ENCODE results near the gene PHACTR1. TPM values are rescaled to one million over a fixed set of nuclear protein-coding genes. Genes with fewer than 3 reads are reported as not detected.

Gene PHACTR1
- total and polyA plus RNA-seq, 9 of the 15 experiments (the other 6 are each of a cell fraction or from before 2014, with no cell fraction given): 11.5 to 32.6 (median 22.0) TPM

DNA sequence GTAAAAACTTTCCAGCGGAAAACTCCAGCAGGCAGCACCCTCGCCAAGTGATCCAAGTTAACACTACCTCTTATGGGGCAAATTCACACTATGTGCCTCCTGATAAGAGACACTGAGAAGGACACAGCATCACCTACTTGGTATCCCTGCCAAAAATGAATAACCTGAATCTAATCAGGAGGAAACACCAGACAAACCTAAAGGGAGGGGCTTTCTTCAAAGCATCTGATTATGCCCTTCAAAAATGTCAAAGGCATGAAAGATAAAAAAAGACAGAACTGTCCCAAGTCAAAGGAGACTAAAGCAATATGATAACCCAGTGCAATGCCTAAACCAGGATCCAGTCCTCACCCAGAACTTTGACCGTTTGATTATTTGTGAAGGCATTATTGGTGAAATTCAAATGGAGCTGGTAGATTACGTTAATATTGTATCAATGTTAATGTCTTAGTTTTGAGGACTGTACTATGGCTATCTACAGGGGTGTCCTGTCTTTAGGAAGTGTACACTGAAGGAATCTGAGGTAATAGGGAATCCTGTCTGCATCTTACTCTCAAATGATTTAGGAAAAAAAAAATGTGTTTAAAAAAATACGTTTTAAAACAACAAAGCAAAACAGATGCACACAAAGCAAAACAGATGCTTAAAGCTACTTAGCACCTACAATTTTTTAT, 603.5 kb downstream of the PHACTR1 start (continued):
- TF ChIP-seq ZFPM2 (CRISPR knock-in tag; IDR thresholded peaks at IDR 0.05) (no peak), MTF1 (CRISPR knock-in tag; IDR thresholded peaks at IDR 0.05; ENCODE audit: borderline replicate concordance) (no peak), DNMT1 (IDR thresholded peaks at IDR 0.05) (no peak), CHCHD3 (CRISPR knock-in tag; IDR thresholded peaks at IDR 0.05) (no peak), KLF1 (tag; IDR thresholded peaks at IDR 0.05) (no peak), MTA1 (IDR thresholded peaks at IDR 0.05; ENCODE audit: borderline replicate concordance) (peak; percentile 79), RB1 (IDR thresholded peaks at IDR 0.05; ENCODE audit: low read depth) (0 out of 2 replicates have a peak, but pooled peaks have one; percentile 35), SIX5 (IDR thresholded peaks at IDR 0.05; ENCODE audit: borderline replicate concordance in 1 of 2, insufficient read depth in 1 of 2, low read depth in 1 of 2, low read length in 2 of 2) (no peak), PTBP1 (IDR thresholded peaks at IDR 0.05; ENCODE audit: low read depth, low read length) (no peak), TCF7 (IDR thresholded peaks at IDR 0.05; ENCODE audit: borderline replicate concordance) (peak; percentile 73; the same call in 1 of the 2 replicates), SPI1 (IDR thresholded peaks at IDR 0.05; ENCODE audit: borderline replicate concordance, low read depth, low read length) (no peak), RFX1 (IDR thresholded peaks at IDR 0.05) (no peak), ZNF589 (CRISPR knock-in tag; IDR thresholded peaks at IDR 0.05; ENCODE audit: low read depth) (no peak), SOX6 (IDR thresholded peaks at IDR 0.05) (peak; percentile 83), MYNN (IDR thresholded peaks at IDR 0.05) (peak; percentile 74), MYNN (CRISPR knock-in tag; IDR thresholded peaks at IDR 0.05) (no peak), FOXM1 (IDR thresholded peaks at IDR 0.05; ENCODE audit: low read depth) (peak; percentile 77; the same call in 1 of the 2 replicates), FOXM1 (CRISPR knock-in tag; IDR thresholded peaks at IDR 0.05; ENCODE audit: low read depth) (no peak), JUNB (CRISPR knock-in tag; conservative IDR thresholded peaks at IDR 0.05) (no peak), L3MBTL2 (IDR thresholded peaks at IDR 0.05) (peak; percentile 18; the same call in 1 of the 2 replicates), NR4A1 (CRISPR knock-in tag; IDR thresholded peaks at IDR 0.05) (no peak), NR4A1 (tag; IDR thresholded peaks at IDR 0.05) (0 out of 2 replicates have a peak, but pooled peaks have one; percentile 39), HDAC1 (IDR thresholded peaks at IDR 0.05) (peak in 1 of 2 experiments; percentile 68; a peak in 2 of 4 replicates), MAX (CRISPR knock-in tag; IDR thresholded peaks at IDR 0.05) (no peak)
- TF ChIP-seq, protein P1, sequence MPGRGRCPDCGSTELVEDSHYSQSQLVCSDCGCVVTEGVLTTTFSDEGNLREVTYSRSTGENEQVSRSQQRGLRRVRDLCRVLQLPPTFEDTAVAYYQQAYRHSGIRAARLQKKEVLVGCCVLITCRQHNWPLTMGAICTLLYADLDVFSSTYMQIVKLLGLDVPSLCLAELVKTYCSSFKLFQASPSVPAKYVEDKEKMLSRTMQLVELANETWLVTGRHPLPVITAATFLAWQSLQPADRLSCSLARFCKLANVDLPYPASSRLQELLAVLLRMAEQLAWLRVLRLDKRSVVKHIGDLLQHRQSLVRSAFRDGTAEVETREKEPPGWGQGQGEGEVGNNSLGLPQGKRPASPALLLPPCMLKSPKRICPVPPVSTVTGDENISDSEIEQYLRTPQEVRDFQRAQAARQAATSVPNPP (IDR thresholded peaks at IDR 0.05; ENCODE audit: borderline replicate concordance, insufficient read depth, insufficient read length): no peak
- TF ChIP-seq, protein P2, sequence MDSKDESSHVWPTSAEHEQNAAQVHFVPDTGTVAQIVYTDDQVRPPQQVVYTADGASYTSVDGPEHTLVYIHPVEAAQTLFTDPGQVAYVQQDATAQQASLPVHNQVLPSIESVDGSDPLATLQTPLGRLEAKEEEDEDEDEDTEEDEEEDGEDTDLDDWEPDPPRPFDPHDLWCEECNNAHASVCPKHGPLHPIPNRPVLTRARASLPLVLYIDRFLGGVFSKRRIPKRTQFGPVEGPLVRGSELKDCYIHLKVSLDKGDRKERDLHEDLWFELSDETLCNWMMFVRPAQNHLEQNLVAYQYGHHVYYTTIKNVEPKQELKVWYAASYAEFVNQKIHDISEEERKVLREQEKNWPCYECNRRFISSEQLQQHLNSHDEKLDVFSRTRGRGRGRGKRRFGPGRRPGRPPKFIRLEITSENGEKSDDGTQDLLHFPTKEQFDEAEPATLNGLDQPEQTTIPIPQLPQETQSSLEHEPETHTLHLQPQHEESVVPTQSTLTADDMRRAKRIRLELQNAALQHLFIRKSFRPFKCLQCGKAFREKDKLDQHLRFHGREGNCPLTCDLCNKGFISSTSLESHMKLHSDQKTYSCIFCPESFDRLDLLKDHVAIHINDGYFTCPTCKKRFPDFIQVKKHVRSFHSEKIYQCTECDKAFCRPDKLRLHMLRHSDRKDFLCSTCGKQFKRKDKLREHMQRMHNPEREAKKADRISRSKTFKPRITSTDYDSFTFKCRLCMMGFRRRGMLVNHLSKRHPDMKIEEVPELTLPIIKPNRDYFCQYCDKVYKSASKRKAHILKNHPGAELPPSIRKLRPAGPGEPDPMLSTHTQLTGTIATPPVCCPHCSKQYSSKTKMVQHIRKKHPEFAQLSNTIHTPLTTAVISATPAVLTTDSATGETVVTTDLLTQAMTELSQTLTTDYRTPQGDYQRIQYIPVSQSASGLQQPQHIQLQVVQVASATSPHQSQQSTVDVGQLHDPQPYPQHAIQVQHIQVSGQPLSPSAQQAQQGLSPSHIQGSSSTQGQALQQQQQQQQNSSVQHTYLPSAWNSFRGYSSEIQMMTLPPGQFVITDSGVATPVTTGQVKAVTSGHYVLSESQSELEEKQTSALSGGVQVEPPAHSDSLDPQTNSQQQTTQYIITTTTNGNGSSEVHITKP (IDR thresholded peaks at IDR 0.05; ENCODE audit: partially characterized antibody): peak; percentile 92
